T-helper 1 cell treated with Interleukin-12 subunit alpha and Interleukin-12 subunit beta and Interleukin-4 antibody, amounts not matched to agents 30 ng/mL and 1 ng/mL, for 36 hours (primary cell): ENCODE results near the gene LTA4H. TPM values are rescaled to one million over a fixed set of nuclear protein-coding genes. Genes with fewer than 3 reads are reported as not detected.

Experiments used
- intact Hi-C: fragments of 100-400 bp; cut with micrococcal nuclease; formaldehyde crosslinking; loops from one replicate; pipeline ENCODE4 v1.15.1; 2024
- total RNA-seq: library from RNA; stranded (reverse); gene quantifications from 2 replicates; pipeline ENCODE4 v1.2.3, GENCODE V29; 2022

Gene LTA4H
- total RNA-seq, 1 donor from 2014 or later = 47.3 TPM

GRCh38 chr12:96036765-96037455, 1.5 kb upstream of the LTA4H start:
- intact Hi-C loops = loop anchor here (1.0 to 5.0 kb wide), 3 partner anchors 25 to 1580 kb away; partner anchors contain the start of genes CEP83 and NDUFA12

GRCh38 chr12:96034621-96035282, 635 bp downstream of the LTA4H start:
- intact Hi-C loops = loop anchor here (1.0 to 5.0 kb wide), 18 partner anchors 13 to 1577 kb away; partner anchors contain the start of genes AMDHD1, CCDC38, CEP83 and CFAP54

DNA sequence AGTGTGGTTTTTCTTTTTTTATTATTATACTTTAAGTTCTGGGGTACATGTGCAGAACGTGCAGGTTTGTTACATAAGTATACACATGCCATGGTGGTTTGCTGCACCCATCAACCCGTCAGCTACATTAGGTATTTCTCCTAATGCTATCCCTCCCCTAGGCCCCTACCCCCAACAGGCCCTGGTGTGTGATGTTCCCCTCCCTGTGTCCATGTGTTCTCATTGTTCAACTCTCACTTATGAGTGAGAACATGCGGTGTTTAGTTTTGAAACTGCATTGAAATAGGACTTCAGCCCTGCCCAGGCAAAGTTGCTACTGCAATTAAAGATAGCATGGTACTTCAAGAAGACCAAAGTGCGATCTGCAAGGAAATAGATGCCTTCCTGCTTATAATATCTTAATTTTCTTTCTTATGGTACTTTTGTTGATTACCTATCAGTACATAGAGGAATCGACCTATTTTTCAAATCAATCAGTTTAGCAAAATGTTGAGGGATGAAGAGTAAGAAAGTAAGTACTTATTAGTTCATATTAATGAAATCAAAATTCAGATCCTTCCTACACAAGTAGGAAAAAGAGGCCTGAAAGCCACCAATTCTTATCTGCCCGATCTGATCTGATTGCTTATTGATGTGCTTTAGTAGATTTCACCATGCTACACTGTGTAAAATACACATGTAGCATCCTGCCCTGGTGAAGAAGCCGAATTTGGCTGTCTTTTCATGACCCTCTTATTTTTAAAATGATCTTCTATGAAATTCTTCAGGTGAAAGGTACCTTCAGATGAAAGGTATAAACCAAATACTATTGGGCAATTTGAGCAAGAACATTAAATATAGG, 1.6 kb downstream of the LTA4H start:
- intact Hi-C loops = loop anchor here (2.0 kb wide), 3 partner anchors 91 to 559 kb away; partner anchors contain the start of genes AMDHD1, CCDC38 and METAP2

DNA sequence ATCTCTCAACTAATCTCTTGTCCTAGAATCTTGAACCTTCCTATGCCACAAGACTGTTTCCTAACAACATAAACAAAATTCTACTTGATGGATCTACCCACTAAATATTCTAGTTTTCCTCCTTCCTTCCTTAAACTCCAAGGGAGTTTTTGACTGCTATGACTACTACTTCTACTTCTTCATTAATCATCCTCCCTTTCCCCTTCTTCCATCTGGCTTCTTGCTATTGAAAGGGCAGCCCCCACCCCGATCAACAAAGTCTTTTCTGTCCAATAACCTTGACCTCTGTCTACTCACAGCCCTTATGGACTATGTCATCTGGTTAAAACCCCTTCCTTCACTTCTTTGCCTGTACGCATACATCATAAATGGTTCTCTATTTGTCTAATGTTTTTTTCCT, 5.6 kb downstream of the LTA4H start:
- intact Hi-C loops = no loop called here

GRCh38 chr12:96028538-96028937, 6.8 kb downstream of the LTA4H start:
- intact Hi-C loops = no loop called here

- intact Hi-C loops = no loop called here
These were observed 9.1 kb downstream of the LTA4H start for GRCh38 chr12:96026331-96026730.

- intact Hi-C loops = no loop called here
These were observed 9.9 kb downstream of the LTA4H start for GRCh38 chr12:96025518-96025917.

- intact Hi-C loops = no loop called here
These were observed 14.9 kb downstream of the LTA4H start for GRCh38 chr12:96020314-96021003.

DNA sequence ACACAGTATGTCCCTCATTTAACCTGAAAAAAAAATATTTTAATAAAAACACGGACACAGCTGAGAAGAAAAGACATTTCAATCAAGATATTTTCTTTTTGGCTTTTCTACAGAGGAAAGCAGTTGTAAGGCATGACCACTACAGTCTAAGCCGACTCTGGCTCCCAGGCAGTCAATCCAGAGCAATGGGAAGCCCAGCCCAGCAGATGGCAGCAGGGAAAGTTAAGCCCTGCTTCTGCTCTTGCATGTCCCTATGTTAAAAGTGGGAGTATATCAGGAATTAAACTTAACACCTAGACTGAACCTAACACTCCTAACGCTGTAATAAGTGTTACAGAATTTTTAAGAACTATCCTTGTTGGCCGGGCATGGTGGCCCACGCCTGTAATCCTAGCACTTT, 19.7 kb downstream of the LTA4H start:
- intact Hi-C loops = no loop called here

- intact Hi-C loops = no loop called here
These were observed 20.3 kb downstream of the LTA4H start for GRCh38 chr12:96014943-96015599.

GRCh38 chr12:96007729-96008128, 27.7 kb downstream of the LTA4H start:
- intact Hi-C loops = no loop called here

GRCh38 chr12:96006727-96007126, 28.7 kb downstream of the LTA4H start:
- intact Hi-C loops = no loop called here

- intact Hi-C loops = no loop called here
These were observed 34.5 kb downstream of the LTA4H start for GRCh38 chr12:96000858-96001257.

GRCh38 chr12:95999484-95999883, 35.9 kb downstream of the LTA4H start:
- intact Hi-C loops = loop anchor here (2.0 to 5.0 kb wide), 3 partner anchors 57 to 883 kb away; partner anchors contain the start of genes AMDHD1 and CCDC38

GRCh38 chr12:95998611-95999286, 36.6 kb downstream of the LTA4H start:
- intact Hi-C loops = loop anchor here (1.0 to 5.0 kb wide), 7 partner anchors 37 to 882 kb away; partner anchors contain the start of genes AMDHD1, CCDC38 and LTA4H

- intact Hi-C loops = loop anchor here (1.0 to 5.0 kb wide), 7 partner anchors 37 to 881 kb away; partner anchors contain the start of genes AMDHD1, CCDC38 and LTA4H
These were observed 37.4 kb downstream of the LTA4H start for GRCh38 chr12:95997911-95998510.

DNA sequence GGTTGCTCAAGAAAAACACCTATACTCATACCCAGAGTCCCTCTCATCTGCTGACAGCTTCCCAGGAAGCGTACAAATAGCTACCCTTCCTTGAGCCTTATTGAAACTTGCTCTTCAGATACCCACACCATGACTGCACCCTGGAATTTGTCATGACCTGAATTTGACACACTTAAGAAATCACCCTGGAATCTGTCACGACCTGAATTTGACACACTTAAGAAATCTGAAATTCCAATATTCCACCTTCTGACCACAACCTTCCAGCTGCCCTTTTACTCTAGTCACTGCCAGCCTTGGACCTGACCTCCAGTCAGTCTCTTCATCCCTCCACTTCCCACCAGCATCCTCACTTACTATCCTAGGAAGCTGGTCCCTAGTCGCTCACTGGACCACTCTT, 38.1 kb downstream of the LTA4H start:
- intact Hi-C loops = loop anchor here (5.0 kb wide), 1 partner anchor 375 kb away; no protein-coding TSS in a partner anchor

- intact Hi-C loops = loop anchor here (5.0 kb wide), 1 partner anchor 374 kb away; no protein-coding TSS in a partner anchor
These were observed 39.2 kb downstream of the LTA4H start, which contains the start of gene HAL for GRCh38 chr12:95996034-95996658. HAL (minus strand) TSS chr12:95996344; CDS start chr12:95995910, 434 bp downstream.
